ENCODE measurements around the gene DNAH5.
"Not testable (repeated sequence)": the region's sequence is repeated elsewhere in the genome, so short reads cannot be mapped to it uniquely, and the experiment has no call there.

The DNAH5 gene

DNA sequence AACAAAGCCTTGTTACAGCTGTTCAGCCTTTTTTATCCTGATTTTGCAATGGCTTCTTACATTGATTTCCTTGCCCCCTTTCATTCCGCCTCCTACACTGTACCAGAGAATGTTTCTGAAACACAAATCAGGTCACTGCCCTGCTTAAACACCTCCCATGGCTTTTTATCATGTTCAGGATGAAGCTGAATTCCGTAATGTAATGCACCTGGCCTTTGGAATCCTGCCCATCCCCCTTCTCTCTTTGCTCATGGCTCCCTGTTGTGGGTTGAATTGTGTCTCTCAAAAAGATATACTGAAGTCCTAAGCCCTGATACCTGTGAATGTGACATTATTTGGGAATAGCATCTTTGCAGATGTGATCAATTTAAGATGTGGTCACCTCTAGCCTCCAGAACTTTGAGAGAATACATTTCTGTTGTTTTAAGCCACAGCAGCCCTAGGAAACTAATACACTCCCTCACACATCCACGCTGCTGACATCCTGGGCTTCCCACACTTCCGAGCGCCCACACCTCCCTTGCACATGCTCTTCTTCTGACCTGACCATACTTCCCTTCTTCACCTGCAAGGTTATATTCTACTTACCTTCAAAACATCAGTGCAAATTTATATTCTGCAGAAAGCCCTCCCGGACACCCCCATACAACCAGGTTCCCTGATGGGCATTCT is 101.2 kb downstream of the DNAH5 start:
- in situ Hi-C loops (cut with MboI; ENCODE audit: low sequenced_read_pairs), result no loop called here

DNA sequence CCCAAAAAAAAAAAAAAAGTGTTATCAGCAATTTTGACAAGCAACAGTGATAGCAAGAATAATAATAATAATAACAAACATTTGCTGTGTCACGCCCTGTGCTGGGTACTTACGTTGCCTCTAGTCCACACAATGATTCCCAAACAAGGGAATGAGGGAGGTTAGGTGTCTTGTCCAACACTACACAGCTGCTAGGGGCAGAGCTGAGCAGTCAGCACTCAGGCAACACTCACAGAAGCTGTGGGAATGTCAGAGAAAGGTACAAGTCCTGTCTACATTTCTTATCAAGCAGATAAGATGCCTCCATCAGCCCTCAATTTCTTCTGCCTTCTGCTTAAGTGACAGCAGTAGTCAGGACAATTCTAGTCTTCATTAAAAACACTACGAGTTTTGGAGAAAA is 111.0 kb downstream of the DNAH5 start:
- in situ Hi-C loops (cut with MboI; ENCODE audit: low sequenced_read_pairs), result no loop called here

DNA sequence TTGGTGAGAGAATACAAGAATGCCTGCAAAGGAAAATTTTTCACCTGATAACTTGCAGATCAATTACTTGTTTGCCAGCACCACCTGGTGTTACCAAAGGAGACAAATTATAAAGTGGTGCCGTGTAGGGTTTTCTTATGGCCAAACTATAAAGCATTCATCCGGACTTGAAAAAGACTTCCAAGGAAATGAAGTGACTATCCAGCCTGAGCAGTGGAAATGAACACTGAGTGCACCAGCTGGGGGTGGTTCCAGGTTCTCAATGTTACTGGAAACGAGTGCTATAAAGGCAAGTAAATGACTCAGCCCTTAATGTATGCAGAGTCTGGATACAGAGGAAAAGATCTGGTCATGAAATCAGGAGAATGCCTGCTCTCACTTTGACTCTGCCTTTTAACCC is 113.1 kb downstream of the DNAH5 start:
- in situ Hi-C loops (cut with MboI; ENCODE audit: low sequenced_read_pairs), result no loop called here

DNA sequence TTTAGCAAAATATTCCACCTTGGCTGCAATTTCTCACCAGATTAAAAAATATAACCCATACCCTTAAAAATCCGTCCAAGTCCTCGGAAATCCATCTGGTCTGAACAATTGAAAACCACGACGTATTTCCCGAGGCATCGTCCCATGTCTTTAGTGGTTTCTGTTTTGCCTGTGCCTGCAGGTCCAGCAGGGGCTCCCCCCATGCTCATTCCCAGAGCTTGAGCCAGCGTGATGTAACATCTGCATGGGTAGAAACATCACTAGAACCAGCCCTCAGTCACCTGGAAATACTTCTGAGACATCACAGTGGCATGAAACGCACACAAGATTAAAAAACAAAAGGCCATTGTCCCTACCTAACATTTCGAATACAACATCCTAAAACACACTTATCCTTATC is 114.0 kb downstream of the DNAH5 start:
- in situ Hi-C loops (cut with MboI; ENCODE audit: low sequenced_read_pairs), result no loop called here

DNA sequence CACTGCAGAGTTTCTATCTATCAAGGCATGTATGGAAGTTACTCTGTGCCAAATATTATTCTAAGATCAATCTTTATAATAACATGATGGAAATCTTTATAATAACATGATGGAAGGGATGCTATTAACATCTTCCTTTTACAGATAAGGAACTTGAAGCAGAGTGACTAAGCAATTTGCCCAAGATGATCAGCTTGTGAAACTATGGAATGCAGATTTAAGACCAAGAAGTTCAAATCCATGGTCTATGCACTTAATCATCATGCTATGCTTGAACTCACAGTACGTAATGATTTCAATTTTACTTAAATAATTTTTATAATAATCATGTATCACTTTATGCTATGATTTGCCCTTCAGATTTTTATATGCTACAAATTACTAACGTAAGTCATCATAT is 123.1 kb downstream of the DNAH5 start:
- in situ Hi-C loops (cut with MboI; ENCODE audit: low sequenced_read_pairs), result no loop called here

DNA sequence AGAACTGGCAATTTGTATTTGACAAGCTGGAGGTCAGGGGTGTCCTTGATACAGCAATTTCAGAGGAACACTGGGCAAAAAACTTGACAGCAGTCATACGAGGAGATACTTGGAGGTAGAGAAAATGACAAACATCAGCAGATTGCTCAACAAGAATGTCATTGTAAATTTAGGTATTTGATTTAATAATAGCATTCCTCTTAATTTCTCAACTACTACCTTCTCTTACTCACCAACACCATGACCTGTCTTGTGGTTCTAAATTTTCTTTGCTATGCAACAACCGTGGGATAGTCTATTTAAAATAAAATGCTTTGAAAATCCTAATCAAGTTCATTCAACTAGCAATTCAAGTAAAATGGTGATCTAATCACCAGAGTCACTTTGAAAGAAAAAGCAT is 128.4 kb downstream of the DNAH5 start:
- in situ Hi-C loops (cut with MboI; ENCODE audit: low sequenced_read_pairs), result no loop called here

DNA sequence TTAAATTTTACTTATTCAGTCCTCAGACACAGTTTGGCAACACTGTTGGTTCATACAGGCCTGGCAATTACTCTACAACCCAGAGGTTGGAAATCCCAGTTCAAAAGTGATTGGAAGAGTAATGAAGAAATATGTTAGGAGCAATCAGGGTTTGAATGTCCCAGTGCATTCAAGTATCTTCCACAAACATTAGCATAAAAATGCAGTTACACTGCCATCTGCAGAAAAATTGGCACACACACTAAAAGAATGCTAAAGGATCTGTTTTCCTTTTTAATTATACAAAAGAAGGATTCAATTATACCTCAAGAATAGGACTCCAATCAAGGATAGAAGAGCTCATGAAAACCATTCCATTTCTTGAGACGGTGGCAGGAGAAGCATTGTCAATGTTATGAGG is 130.2 kb downstream of the DNAH5 start:
- in situ Hi-C loops (cut with MboI; ENCODE audit: low sequenced_read_pairs), result no loop called here

DNA sequence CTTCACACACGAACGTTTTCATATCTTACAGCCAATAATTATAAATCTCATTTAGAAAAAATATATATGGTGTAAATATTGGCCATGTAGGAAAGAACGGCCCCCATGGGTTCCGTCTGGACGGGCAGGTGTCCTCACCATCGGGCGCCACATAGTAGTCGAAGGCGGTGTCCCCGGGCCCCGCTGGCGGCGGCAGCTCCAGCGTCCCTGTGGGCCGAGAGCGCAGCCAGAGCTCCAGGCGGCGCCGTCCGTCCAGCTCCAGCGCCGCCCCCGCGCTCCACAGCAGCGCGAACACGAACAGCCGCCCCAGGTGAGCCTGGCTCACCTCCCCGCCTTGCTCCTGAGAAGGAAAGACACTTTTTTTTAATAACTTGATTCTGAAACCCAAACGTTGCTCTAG is 134.6 kb downstream of the DNAH5 start:
- in situ Hi-C loops (cut with MboI; ENCODE audit: low sequenced_read_pairs), result no loop called here

DNA sequence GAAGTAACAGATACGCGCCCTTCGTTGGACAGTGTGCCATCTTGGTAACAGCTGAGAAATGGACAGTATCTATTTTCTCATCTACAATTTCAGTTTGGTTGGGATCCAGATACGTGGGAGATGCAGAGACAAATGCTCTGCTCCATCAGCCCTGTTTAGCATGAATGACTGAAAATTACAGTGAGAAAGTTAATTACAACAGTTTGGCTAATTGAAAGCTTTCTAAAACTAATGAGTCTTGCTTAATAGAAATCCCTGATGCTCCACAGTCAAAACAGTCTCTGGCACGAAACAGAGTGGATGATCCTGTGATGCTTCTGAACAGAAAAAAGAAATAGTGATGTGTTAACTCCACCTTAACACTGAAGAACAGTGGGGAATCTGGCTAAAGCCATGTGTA is 140.2 kb downstream of the DNAH5 start:
- in situ Hi-C loops (cut with MboI; ENCODE audit: low sequenced_read_pairs), result no loop called here

DNA sequence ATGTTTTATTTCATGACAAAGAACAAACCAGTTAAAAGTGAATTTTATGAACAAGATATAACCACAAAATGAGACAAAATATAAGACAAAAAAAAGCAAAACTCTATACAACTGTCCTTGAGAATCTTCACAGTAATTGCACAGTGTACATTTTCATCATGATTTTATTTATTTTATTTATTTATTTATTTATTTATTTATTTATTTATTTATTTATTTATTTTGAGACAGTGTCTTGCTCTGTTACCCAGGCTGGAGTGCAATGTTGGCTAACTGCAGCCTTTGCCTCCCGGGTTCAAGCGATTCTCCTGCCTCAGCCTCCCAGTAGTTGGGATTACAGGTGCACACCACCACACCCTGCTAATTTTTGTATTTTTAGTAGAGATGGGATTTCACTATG is 145.9 kb downstream of the DNAH5 start:
- in situ Hi-C loops (cut with MboI; ENCODE audit: low sequenced_read_pairs), result not testable (repeated sequence)

DNA sequence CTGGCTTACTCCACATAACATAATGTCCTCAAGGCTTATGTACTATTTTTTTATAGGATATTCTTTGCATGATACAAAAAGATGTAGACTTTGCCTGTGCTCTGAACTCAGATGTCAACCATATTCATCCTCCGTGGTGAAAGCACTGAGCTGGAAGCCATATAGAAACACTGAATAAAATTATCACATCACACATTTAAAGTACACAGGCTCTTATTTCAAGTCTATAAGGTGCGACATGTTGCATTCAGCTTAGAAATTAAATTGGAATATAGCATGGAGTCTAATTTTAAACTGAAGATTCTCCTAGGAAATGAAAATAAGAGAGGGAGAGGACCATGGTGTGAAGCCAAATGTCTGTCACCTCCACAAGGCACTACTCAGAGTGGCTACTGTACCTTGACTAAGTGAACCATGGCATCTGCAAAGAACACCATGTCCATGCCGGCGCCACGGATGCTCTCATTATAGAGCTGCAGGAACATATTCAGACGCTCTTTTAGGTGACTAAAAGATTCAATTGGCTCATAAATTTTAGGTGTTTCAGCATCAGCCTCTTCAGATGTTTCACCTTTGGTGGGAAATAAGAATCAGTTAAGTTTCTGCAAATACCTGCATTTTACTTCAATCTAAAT is 158.6 kb downstream of the DNAH5 start:
- in situ Hi-C loops (cut with MboI; ENCODE audit: low sequenced_read_pairs), result no loop called here

DNA sequence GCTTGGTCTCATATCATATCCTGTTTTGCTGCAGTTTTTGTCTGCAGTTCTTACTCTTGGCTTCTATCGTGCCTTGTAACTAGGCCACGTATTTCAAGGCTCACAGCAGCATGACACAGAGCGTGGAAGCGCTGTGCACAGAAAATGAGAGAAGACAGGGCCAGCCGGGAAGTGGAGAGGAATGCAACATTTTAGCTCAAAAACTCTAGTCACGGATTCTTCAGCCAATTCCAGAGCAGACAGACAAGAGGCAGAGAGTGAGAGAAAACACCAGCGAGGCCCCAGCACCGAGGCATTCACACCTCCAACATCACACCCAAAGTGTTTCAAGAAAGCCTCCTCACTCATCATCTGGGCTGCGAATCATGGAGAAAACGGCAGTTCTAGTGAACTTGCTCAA is 160.8 kb downstream of the DNAH5 start:
- in situ Hi-C loops (cut with MboI; ENCODE audit: low sequenced_read_pairs), result no loop called here

DNA sequence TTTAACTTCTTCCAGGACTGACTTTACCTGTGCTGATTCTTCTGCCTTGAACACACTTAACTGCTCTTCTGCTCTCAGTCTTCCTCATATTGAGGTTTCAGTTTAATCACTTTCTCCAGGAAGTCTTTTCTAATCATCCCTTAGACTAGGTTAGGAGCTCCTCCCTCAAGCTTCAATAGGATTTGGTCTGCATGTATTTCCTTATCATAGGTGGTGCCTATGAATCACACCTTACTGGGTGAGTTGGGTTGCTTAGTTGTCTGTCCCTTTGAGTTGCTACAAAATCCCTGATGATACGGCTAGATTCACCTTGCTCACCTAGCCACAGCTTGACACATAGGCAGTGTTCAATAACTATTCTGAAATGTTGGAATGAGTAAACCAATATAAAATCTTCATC is 164.4 kb downstream of the DNAH5 start:
- in situ Hi-C loops (cut with MboI; ENCODE audit: low sequenced_read_pairs), result no loop called here

DNA sequence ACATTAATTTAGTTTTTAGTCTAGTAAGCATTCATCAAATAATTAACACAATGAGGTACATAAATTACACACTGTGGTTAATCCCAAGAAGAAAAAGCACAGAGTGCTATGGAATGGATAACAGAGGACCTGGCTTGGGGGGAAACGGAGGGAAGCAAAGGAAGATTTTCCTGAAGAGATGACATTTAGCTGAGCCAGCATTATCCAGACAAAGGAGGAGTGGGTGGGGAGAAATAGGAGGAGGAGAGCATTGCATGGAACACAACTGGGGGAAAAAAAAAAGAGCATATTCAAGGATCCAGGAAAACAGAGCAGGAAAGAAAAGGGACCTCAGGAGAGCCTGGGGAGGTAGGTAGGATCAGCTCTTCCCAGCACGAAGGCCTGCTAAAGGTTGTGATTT is 170.8 kb downstream of the DNAH5 start:
- in situ Hi-C loops (cut with MboI; ENCODE audit: low sequenced_read_pairs), result no loop called here

DNA sequence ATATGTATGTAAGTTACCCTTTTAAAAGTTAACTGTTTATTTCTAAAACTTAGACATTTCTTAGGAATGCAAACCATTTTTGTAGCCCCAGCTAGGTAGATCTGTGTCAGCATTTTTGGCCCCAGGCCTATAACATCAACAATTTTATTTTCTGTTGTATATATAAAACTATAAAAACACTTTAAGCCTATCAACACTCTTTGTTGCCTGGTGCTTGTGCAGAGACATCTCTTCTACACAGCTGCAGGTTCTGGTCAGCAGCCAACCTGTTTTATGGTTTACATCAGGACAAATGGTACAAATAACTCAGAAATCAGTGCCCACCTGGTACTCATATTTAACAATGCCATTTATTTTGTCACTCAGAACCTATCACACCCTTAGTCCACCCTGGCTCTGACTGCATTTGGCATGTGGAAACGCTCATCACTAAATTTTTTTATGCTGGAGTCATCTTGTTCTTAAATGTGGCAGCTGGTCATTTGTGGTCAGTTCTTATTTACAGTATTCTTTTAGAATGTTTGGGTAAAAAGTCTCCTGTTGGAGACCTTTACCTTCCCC is 173.4 kb downstream of the DNAH5 start:
- in situ Hi-C loops (cut with MboI; ENCODE audit: low sequenced_read_pairs), result no loop called here

DNA sequence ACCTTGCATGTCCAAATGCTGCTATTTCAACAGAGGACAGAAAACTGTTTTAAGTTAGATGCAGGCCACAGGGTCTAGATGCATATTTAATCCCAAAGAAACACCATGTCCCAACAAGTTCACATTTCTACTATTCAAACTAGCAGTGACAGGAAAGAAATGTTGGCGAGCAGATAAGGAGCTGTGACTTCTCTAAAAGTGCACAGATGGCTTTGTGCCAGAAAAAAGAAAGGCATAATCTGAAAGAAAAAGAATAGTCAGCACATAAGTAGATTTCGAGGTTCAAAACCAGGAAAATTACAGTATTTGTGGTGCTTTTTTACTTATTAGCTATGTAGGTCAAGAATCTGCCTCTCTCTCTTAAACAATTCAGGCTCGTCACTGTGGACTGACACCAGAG is 178.3 kb downstream of the DNAH5 start:
- in situ Hi-C loops (cut with MboI; ENCODE audit: low sequenced_read_pairs), result no loop called here

DNA sequence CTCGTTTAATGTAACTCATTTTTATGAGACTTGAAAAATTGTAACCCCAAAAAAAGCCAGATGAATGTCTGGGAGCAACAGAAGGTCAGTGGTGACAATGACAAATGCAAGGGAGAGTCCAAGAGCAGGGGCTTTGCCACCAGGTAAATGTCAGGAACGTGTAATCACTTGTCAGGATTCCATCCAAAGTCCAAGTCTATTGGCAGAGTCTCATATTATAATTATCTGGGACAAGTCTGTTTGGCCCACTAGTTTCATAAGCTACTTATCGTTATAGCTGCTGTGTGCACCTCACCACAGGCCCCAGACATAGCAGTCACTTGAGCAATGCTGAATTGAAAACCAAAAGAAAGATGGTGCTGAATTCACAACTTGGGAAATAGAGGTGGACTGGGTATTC is 180.8 kb downstream of the DNAH5 start:
- in situ Hi-C loops (cut with MboI; ENCODE audit: low sequenced_read_pairs), result no loop called here

DNA sequence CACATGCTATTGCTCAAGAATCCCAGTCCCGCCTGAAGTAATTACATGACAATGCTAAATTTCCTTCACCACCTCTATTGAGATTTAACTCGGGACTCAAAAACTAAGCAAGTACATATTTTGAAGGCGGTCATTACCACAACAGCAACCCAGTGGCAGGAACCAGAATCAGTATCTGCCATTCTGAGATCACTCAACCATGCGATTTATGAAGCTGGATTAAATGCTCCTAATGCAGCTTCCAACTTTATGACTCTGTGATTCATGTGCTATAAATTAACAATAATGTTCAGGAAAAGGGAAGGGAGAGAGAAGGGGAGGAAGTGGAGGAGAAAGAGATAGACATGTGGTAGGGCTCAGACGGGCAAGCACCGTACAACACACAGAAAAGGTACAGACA is 194.7 kb downstream of the DNAH5 start:
- in situ Hi-C loops (cut with MboI; ENCODE audit: low sequenced_read_pairs), result no loop called here

DNA sequence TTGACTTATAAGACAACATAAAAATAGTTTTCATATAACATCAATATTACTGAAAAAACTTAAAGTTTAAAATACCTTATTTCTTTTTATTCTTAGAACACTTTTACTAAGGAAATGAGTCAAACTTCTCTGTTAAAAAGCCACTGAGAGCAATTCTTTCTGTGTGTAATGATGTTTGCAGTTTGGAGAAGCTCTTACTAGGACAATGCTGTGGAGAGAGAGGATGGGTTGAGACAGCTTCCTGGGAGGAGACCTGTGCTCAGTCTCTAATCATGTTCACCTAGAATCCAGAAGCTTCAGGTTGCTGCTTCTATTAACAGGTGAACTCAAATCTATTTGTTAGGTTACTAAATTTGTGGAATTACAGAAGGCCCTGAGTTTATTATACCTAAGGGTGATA is 198.5 kb downstream of the DNAH5 start:
- in situ Hi-C loops (cut with MboI; ENCODE audit: low sequenced_read_pairs), result no loop called here

DNA sequence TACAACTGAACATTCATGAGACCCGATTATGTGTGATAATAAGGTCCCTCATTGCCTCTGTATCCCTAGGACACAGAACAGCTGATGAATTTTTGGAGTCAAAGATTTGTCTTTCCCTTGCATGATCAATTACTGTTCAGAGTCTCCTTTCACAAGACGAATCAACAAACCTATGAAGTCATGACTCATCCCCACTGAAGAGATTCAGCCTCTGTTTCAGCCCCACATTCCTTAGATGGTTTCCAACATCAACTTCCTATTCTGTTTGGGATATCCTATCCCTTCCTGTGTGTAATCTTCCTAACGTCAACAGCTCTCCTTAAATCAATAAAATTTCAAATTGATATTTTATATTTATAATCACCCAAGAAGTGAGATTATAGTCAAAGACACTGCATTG is 199.0 kb downstream of the DNAH5 start:
- in situ Hi-C loops (cut with MboI; ENCODE audit: low sequenced_read_pairs), result no loop called here

DNA sequence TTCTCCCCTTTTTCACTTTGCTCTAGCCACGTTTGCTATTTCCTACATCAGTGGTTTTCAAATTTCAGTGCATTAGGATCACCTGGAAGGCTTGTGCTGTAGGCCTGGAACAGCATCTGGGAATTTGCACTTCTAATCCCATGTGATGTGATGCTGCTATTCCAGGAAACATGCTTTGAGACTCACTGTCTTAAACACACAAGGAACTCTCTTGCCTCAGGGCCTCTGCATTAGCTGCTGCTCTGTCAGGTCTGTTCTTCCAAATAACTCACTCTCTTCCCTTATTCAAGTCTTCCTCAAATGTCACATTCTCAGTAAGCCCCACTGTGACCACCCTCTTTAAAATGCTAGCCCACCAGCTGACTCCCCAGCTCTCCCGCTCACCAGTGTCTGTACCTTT is 204.0 kb downstream of the DNAH5 start:
- in situ Hi-C loops (cut with MboI; ENCODE audit: low sequenced_read_pairs), result no loop called here

DNA sequence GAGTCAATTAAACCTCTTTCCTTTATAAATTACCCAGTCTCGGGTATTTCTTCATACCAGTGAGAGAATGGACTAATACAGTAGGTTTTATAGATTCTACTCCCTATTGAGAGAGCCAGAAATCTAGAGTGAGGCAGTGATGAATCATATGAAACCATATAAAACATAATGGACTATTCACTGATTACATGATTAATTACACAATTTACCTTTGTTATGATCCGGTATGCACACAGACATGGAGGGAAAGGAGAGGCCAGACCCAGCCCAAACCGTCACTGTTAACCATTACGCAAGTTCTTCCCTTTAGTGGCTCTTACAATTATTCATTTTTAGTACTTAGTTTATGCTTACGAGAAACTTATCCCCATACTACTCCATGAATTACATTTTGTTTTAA is 205.0 kb downstream of the DNAH5 start:
- in situ Hi-C loops (cut with MboI; ENCODE audit: low sequenced_read_pairs), result no loop called here

DNA sequence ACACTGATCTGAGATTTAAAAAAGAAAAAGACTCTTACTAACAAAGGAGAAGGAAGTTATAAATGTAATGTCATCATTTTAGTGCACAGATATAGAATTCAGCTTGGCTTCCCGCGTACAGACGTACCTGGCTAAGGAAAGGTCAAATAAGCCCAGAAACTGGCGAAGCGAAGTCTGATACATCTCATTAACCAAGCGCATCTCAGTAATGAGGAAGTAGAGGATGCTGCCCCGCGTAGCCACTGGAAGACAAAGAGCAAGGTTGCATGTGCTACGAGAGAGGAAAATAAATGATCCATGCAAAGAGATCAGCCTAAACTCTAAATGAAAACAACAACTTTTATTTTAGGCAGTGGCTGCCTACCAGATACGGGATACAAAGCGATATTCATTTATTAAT is 208.8 kb downstream of the DNAH5 start:
- in situ Hi-C loops (cut with MboI; ENCODE audit: low sequenced_read_pairs), result no loop called here

Data from HL-60/S4 (cell line).